IMR-90 (cell line): ENCODE measurements around the gene CHN1. TPM values are rescaled to one million over a fixed set of nuclear protein-coding genes. Genes with fewer than 3 reads are reported as not detected.

Experiments used
- POLR2A ChIP-seq: IDR thresholded peaks from 2 replicates; pipeline ENCODE4 v1.6.1; 2012; ENCODE audit warnings: mild to moderate bottlenecking, low read depth, low read length
- RCOR1 ChIP-seq: IDR thresholded peaks from 2 replicates; pipeline ENCODE4 v1.6.1; 2012; ENCODE audit warnings: mild to moderate bottlenecking, low read length, improper control_type of control experiment; ENCODE audit not compliant: insufficient replicate concordance
- polyA plus RNA-seq, 3 experiments: library from polyadenylated mRNA; depleted of rRNA; stranded (reverse); fragments of >200 nt; gene quantifications; 2 replicates each; pipeline ENCODE4 v1.2.3, GENCODE V29; 2012; ENCODE audit warnings: low replicate concordance in 1 of 3
- total RNA-seq: library from RNA; depleted of rRNA; stranded (reverse); fragments of >200 nt; gene quantifications from 2 replicates; pipeline ENCODE4 v1.2.3, GENCODE V29; 2012
- TF ChIP-seq, protein P1 (sequence below): fragments of 150-350 bp; IDR thresholded peaks from 2 replicates; pipeline ENCODE4 v1.6.1; 2016; ENCODE audit warnings: low read depth, mild to moderate bottlenecking, low read length, moderate library complexity, borderline replicate concordance

The CHN1 gene
- total and polyA plus RNA-seq, 2 of the 4 experiments (the other 2 are of a cell fraction) = 58.4 to 66.9 TPM

- TF ChIP-seq, protein P1, sequence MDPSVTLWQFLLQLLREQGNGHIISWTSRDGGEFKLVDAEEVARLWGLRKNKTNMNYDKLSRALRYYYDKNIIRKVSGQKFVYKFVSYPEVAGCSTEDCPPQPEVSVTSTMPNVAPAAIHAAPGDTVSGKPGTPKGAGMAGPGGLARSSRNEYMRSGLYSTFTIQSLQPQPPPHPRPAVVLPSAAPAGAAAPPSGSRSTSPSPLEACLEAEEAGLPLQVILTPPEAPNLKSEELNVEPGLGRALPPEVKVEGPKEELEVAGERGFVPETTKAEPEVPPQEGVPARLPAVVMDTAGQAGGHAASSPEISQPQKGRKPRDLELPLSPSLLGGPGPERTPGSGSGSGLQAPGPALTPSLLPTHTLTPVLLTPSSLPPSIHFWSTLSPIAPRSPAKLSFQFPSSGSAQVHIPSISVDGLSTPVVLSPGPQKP = no peak
- TF ChIP-seq POLR2A (no peak), RCOR1 (no peak)
Measured at GRCh38 chr2:174764280-174765255, 240.6 kb downstream of the CHN1 start, which contains the start of gene CHRNA1 (continued).
